Esophagus muscularis mucosa (tissue), 4 donors: Measurements from ENCODE around the gene BRAT1. TPM values are rescaled to one million over a fixed set of nuclear protein-coding genes. Genes with fewer than 3 reads are reported as not detected.

Experiments used
- DNase-seq: peaks from one replicate; pipeline ENCODE4 v3.0.0-alpha.2; 2017; ENCODE audit errors: extremely low spot score
- H3K27ac ChIP-seq, 4 donors: fragments of 200-600 bp; sonication (generic); replicated peaks in 1 of 4; 1 replicate in 3 of 4; 2 replicates in 1 of 4; pipeline ENCODE4 v1.5.1; 2016 to 2019; ENCODE audit warnings: mild to moderate bottlenecking in 1 of 4
- H3K27me3 ChIP-seq, 4 donors: fragments of 200-600 bp; sonication (generic); one replicate each; pipeline versions ENCODE4 v1.5.1 to v1.6.0; 2016 to 2019
- H3K36me3 ChIP-seq, 4 donors: fragments of 200-600 bp; sonication (generic); one replicate each; pipeline ENCODE4 v1.5.1; 2016 to 2019
- H3K4me1 ChIP-seq, 4 donors: fragments of 200-600 bp; sonication (generic); one replicate each; pipeline ENCODE4 v1.5.1; 2016 to 2019
- H3K4me3 ChIP-seq, 4 donors: fragments of 200-600 bp; sonication (generic); 1 replicate in 2 of 4; 2 replicates in 2 of 4; pipeline ENCODE4 v1.5.1; 2016 to 2019; ENCODE audit warnings: mild to moderate bottlenecking in 4 of 4, moderate library complexity in 1 of 4
- H3K9me3 ChIP-seq, 4 donors: fragments of 200-600 bp; sonication (generic); 1 replicate in 3 of 4; 2 replicates in 1 of 4; pipeline ENCODE4 v1.5.1; 2016 to 2019
- EP300 ChIP-seq: sonication (generic); formaldehyde crosslinking; IDR thresholded peaks from one replicate; pipeline ENCODE4 v1.6.1; 2017; ENCODE audit warnings: antibody characterized with exemption
- POLR2A ChIP-seq: fragments of 450-650 bp; IDR thresholded peaks from one replicate; pipeline ENCODE4 v1.6.1; 2017; ENCODE audit warnings: antibody characterized with exemption, moderate library complexity, mild to moderate bottlenecking, low read depth
- POLR2AphosphoS5 ChIP-seq, 2 donors: sonication (generic); formaldehyde crosslinking; IDR thresholded peaks; one replicate each; pipeline ENCODE4 v1.6.1; 2017; ENCODE audit warnings: antibody characterized with exemption in 2 of 2
- WGBS: methylation state at CpG from one replicate; pipeline ENCODE4 v1.1.5; 2018; 5-methylcytosine and 5-hydroxymethylcytosine counted together
- intact Hi-C: fragments of 100-400 bp; cut with DNase I; formaldehyde crosslinking; loops from one replicate; pipeline ENCODE4 v1.15.1; 2023
- total RNA-seq, 4 donors: library from RNA; depleted of rRNA; stranded (reverse); fragments of >200 nt; gene quantifications; one replicate each; pipeline versions ENCODE4 v1.1.0 to v1.2.1, GENCODE V29; 2016
- TF ChIP-seq, protein P1 (sequence below), 3 experiments: fragments of 200-600 bp in 2 of 3; fragments of 450-650 bp in 1 of 3; sonication (generic) in 2 of 3; IDR thresholded peaks; one replicate each; pipeline ENCODE4 v1.5.1; 2017 to 2019; ENCODE audit warnings: antibody characterized with exemption in 3 of 3, mild to moderate bottlenecking in 2 of 3, moderate library complexity in 1 of 3

The BRAT1 gene
- total RNA-seq, 4 donors from 2014 or later, result 22.0 to 43.8 (median 32.7) TPM

DNA sequence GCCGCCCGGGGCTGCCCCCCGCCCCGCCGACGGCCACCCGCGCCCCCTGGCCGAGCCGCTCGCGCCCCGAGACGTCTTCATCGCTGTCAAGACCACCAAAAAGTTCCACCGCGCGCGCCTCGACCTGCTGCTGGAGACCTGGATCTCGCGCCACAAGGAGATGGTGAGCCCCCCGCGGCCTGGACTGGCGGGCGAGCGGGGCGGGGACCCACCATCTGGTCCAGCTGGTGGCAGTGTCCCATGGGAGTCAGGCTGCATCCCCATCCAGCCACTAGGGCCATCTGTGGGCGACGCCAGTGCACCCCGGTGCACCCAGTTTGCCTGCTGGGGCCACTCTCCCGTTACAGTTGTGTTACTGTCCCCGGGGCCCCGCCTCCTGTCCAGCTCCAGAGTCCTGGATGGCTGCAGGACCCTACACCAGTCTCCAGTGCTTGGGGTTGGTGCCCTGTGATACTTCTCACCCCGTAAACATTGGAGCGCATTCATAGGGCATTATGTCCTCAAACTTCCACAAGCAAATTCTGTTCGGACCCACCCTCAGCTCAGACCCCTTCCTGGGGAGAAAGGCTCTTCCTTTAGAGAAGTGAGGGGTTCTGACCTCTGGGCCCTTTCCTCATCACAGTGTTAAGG, 35.1 kb downstream of the BRAT1 start:
- no peak for DNase-seq
- Histone ChIP-seq H3K36me3 (peaks cover 0 to 2% (median under 1%) of the 10 kb centered on the region in 4 donors), H3K4me1 (peaks cover 49 to 69% (median 64%) of the 10 kb centered on the region in 4 donors), H3K9me3 (no peaks in the 10 kb centered on the region), H3K27me3 (peaks cover 0 to 70% (median 37%) of the 10 kb centered on the region in 4 donors), H3K27ac (peak overlapping the region in 1 of 4 donors; percentile 6), H3K4me3 (peak overlapping the region; percentile 62 to 71 (median 64))
- intact Hi-C loops, result no loop called here
- TF ChIP-seq POLR2AphosphoS5 (IDR thresholded peaks at IDR 0.05), result no peak
- TF ChIP-seq POLR2A, result no peak
- no peak for TF ChIP-seq EP300
- TF ChIP-seq, protein P1, sequence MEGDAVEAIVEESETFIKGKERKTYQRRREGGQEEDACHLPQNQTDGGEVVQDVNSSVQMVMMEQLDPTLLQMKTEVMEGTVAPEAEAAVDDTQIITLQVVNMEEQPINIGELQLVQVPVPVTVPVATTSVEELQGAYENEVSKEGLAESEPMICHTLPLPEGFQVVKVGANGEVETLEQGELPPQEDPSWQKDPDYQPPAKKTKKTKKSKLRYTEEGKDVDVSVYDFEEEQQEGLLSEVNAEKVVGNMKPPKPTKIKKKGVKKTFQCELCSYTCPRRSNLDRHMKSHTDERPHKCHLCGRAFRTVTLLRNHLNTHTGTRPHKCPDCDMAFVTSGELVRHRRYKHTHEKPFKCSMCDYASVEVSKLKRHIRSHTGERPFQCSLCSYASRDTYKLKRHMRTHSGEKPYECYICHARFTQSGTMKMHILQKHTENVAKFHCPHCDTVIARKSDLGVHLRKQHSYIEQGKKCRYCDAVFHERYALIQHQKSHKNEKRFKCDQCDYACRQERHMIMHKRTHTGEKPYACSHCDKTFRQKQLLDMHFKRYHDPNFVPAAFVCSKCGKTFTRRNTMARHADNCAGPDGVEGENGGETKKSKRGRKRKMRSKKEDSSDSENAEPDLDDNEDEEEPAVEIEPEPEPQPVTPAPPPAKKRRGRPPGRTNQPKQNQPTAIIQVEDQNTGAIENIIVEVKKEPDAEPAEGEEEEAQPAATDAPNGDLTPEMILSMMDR (IDR thresholded peaks at IDR 0.05), result no peak
- 8% methylated on average over 8 of the region's 37 CpGs for WGBS

DNA sequence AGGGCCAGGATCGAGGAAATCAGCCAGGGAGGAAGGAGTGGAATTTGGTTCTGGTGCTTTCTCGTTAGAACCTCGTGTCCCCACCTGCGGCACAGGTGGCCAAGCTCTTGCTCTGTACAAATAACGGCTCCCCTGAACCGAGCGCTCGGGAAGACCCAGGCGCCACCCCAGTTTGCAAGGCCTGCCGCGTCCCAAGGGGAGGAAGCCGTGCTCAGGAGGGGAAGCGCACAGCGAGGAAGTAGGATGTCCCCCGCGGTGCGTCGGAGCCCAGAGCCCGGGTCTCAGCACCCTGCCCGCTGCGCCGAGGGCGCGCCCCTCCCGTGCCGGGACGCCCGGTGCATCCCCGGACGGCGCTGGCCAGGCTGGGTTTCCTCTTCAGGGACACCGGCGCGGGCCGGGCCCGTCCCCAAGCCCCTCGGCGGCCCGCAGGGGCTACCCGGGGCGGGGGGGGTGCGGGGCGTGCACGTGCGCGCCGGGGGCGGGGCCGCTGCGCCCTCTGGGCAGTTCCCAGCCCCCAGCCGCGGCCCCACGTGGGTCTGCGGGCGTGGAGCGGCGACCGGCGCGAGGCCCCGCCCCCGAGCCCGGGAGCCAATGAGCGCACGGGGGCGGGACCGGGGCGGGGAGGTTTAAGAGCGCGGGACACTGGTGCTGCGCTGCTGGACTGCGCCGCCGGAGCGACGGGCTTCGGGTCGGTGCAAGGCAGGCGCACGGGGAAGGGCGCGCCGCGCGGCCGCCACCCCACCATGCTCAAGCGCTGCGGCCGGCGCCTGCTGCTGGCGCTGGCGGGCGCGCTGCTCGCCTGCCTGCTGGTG, 36.0 kb downstream of the BRAT1 start, which contains the start of gene LFNG:
TSS of gene LFNG (plus strand) at position 656 of the 812 bp plus-strand sequence. CDS start at position 744, 88 bp downstream.
- peak; percentile 94 for DNase-seq
- H3K36me3 ChIP-seq, result no peaks in the 10 kb centered on the region
- intact Hi-C loops, result no loop called here
- peak within 1 kb of the TSS in 2 of 4 donors; percentile 6 to 54 for H3K27ac ChIP-seq
- TF ChIP-seq POLR2AphosphoS5 (IDR thresholded peaks at IDR 0.05), result peak; percentile 83 to 89
- TF ChIP-seq, protein P1 (IDR thresholded peaks at IDR 0.05), result no peak
- TF ChIP-seq POLR2A, result no peak
- H3K4me1 ChIP-seq, result peaks cover 40 to 60% (median 54%) of the 10 kb centered on the region in 4 donors
- H3K27me3 ChIP-seq, result peaks cover 0 to 61% (median 33%) of the 10 kb centered on the region in 4 donors
- 2% methylated on average over 23 of the region's 95 CpGs for WGBS
- H3K9me3 ChIP-seq, result no peaks in the 10 kb centered on the region
- peak within 1 kb of the TSS; percentile 62 to 71 (median 64) for H3K4me3 ChIP-seq

DNA sequence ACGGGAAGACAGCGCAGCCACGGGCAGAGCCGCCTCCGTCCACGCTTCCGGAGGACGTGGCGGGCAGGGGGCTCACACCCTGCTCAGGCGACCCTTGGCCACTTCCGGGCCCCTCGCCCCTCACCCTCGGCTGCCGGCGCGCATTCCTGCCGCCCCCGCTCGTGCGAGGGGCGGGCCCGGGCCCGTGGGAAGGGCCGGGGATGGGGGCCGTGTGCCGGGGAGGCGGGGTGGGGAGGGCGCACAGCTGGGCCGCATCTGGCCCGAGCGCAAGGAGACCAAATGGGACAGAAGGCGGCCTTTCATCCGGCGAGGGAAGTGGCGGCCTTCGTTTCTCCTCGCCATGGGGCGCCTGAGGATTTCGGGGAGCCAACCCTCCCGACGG, 36.6 kb downstream of the BRAT1 start:
- H3K4me1 ChIP-seq, result peaks cover 35 to 54% (median 48%) of the 10 kb centered on the region in 4 donors
- WGBS, result 20% methylated on average over 11 of the region's 41 CpGs
- intact Hi-C loops, result no loop called here

DNA sequence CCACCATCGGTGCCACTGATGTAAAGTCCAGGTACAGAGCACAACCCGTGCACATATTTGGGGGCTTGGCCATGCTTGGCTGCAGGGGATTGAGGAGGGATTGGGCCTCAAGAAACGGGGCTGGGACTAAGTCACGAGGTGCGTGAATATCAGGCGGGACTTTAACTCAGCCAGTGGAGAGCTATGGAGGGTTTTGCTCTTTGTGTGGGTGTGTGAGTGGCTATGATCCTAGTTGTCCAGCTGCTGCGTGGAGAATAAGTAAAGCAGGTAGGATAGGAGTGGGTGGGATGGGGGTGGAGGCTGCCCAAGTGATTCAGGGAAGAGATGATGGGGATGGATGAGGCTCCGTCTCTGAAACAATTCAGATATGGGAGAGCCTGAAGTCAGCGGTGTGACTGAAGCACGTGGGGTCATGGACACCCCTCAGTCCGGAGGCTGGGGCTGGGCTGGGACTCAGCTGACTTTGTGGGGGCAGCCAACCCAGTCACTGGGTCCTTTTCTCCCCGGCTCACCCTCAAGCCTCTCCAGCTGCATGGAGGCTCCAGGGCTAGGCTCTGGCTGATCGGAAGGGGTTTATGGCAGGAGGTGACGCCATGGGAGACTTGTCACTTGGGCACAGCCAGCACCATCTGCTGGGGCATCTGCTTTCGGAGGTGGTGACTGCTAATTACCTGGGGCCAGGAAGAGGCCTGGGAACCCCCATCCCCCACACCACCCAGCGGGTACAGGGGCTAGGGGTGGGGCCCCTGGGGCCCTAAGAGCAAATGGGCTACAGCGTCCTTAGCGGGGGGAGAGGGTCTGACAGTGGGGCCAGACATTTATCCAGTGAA, 37.4 kb downstream of the BRAT1 start:
- WGBS, result 62% methylated on average over 15 of the region's 18 CpGs
- TF ChIP-seq POLR2A (no peak), EP300 (no peak), POLR2AphosphoS5 (IDR thresholded peaks at IDR 0.05) (no peak)
- Histone ChIP-seq H3K27ac (no peak overlapping the region), H3K4me3 (no peak overlapping the region), H3K36me3 (no peaks in the 10 kb centered on the region), H3K27me3 (peaks cover 0 to 46% (median 23%) of the 10 kb centered on the region in 4 donors), H3K4me1 (peaks cover 26 to 46% (median 41%) of the 10 kb centered on the region in 4 donors), H3K9me3 (no peaks in the 10 kb centered on the region)
- intact Hi-C loops, result no loop called here
- DNase-seq, result no peak

More for the DNA sequence above, 36.6 kb downstream of the BRAT1 start:
- TF ChIP-seq POLR2A (no peak), POLR2AphosphoS5 (IDR thresholded peaks at IDR 0.05) (no peak), EP300 (no peak)
- TF ChIP-seq, protein P1 (IDR thresholded peaks at IDR 0.05), result no peak
- Histone ChIP-seq H3K27me3 (peaks cover 0 to 55% (median 30%) of the 10 kb centered on the region in 4 donors), H3K27ac (peak overlapping the region in 1 of 4 donors; percentile 54), H3K36me3 (no peaks in the 10 kb centered on the region), H3K4me3 (peak overlapping the region; percentile 62 to 71 (median 64)), H3K9me3 (no peaks in the 10 kb centered on the region)
- no peak for DNase-seq
